ENCODE data around the gene TUBA8.
A peak's percentile ranks its signal among the peaks of the same experiment; 100 is the strongest.
"Not testable (repeated sequence)": the region's sequence is repeated elsewhere in the genome, so short reads cannot be mapped to it uniquely, and the experiment has no call there.

TUBA8 gene

DNA sequence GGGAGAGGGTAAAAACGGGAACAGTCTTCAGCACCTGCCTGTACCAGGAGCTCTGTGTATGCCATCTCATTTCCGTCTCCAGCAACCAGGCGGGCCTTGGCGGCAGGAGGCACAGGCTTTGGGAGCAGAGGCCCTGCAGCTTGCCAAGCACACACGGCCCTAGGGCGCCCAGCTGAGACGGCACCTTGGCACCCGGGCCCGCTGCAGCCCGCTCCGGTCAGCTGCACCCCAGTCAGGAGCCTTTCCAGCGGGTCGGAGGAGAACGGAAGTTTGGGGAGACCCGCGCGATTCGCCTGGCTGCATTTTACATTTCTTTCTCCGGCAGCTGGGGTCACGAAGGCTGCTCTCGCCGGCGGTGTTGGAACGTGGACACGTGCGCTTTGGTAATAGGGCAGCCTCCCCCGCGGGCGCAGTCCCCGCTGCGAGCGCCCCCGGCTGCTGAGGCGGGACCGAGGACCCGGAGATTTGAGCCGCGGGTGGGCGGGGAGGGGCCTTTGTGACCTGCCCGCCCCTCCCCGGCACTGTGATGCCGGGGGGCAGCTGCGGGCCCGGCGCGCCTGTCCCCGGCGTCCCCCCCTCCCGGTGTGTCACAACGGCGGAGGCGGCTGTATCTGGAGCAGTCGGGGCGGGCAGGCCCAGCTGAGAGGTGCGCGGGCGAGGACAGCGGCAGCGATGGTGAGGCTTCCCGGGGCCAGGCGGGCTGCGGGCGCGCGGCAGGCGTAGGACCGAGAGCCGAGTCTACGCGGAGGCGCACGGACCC lies at the start of gene TUBA8:
TSS of gene TUBA8 (plus strand) at position 616 of the 760 bp plus-strand sequence. CDS start at position 673, 57 bp downstream.
- DNase-seq (ENCODE audit: low spot score), result peak; percentile 75

DNA sequence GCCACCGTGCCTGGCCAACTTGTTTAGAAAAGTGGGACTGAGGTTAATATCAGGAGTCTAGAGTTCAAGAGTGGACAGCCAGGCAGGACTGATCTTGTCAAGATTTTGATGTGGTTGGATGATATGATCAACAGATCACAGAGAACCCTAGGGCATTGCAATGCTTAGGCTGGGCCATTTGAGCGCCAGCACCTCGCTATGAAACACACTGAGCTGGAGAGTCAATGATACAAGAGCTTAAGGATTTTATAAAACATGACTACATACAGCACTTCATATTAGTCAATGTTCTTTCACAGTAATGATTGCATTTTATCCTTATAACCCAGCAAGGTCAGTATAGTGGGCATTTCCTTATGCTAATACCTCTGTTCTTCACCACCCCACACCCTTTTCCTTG lies 48.2 kb upstream of the TUBA8 start:
- DNase-seq (ENCODE audit: low spot score), result no peak

DNA sequence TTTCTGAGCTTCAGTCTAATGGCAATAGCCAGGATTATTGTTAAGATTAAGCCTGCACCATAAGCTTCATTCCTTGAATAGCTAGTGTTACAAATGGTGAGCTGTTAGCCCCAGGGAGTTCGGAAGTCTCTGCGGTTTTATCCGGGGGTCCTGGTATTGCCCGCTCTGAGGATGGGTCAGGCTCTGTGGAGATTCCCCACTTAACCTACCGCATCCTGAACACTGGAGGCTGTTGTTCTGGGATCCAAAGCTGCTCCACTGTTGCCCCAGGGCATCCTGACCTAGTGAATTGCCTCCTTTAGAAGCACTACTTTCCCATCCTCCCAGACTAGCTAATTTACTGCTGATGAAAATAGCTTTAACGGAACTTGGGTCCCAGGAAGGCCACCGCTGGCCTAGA lies 47.3 kb upstream of the TUBA8 start:
- no peak for DNase-seq (ENCODE audit: low spot score)

DNA sequence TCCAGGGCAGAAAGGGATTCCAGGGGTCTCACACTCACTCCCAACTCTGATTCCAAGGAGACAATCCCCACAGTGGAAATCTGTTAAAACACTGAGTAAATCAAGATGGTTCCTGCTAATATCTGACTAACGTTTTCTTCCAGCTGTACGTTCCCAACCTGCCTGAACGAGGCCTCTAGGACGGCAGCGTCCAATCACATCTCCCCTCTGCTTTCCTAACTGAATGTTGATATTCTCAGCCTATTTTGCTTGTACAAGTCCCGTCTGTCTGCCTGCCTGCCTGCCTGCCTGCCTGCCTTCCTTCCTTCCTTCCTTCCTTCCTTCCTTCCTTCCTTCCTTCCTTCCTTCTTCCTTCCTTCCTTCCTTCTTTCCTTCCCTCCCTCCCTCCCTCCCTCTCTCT lies 46.9 kb upstream of the TUBA8 start:
- not testable (repeated sequence) for DNase-seq (ENCODE audit: low spot score)

DNA sequence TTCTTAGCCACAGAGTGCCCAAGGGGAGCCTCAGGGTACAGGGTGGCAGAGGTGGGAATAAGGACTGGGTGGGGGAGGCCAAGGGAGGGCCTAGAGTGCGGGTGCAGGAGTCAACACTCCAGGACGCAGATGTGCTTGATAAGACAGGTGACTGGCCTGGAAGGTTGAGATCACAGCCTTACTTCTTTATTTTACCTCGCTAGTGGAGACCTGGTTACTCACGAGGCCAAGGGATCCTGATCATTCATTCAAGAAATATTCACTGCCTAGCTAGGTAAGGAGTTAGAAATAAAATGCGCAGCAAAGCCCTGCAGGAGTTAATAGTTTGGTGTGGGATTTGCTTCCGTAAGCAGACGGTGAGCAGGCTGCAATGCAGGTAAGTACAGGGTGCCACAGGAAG lies 46.0 kb upstream of the TUBA8 start:
- DNase-seq (ENCODE audit: low spot score), result no peak

DNA sequence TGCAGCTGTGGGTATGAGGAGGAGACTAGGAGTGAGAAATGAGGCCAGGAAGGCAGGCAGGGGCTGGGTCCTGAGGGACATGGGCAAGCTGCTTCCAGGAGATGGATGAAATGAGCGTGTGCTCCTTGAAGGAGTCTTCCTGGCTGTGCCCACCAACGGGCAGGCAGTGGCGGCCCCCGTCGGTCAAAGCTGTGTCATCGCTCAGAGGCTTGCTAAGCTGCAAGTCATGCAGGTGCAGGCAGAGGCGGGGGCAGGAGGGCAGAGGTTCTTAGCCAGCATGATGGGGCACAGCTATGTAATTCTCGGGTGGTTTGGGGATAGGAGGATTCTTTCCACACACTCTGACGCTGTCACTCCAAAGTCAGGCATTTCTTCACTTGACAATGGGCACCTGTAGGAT lies 45.4 kb upstream of the TUBA8 start:
- no peak for DNase-seq (ENCODE audit: low spot score)

DNA sequence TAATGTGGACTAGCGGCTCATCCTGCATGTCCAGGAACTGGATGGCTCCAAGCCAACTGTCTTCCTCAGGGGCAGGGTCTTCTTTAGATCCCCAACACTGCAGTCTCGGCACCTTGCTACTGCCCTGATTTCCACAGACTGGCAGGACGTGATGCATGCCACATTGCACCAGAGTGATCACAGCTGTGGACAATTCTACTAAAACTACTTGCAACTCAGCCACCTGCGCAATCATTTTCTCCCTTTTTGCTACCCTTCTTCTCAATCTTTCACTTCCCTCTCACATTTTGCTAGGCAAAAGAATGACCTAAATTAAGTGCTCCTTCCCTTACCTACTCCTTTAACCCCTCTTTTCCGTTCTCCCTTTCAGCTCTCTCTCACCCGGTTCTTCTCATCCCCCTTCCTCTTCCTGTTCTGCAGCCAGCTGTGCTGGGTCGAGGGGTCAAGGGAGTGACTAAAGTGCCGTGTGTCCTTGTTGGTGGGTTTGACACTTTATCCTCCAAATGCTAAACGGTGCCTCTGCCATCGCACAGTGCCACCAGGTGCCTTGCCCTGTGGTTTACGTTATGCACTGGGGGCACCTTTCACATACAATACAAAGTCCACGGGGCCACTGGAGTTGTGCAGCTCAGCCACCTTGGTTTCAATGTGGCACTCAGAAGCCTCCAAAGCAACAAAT lies 44.3 kb upstream of the TUBA8 start:
- no peak for DNase-seq (ENCODE audit: low spot score)

DNA sequence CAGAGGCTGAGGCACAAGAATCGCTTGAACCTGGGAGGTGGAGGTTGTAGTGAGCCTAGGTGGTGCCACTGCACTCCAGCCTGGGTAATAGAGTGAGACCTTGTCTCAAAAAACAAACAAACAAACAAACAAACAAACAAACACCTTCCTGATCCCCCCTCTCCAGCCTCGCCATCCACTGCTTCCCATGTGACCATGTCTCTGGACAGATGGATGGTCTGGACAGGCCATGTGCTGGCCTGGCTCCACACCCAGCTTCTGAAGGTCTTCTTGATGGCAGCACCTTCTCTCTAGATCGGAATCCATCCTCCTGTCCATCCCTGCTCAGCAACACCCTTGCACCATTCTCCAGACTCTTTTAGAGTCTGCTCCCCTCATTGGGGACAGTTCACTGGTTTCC lies 43.5 kb upstream of the TUBA8 start:
- DNase-seq (ENCODE audit: low spot score), result no peak

DNA sequence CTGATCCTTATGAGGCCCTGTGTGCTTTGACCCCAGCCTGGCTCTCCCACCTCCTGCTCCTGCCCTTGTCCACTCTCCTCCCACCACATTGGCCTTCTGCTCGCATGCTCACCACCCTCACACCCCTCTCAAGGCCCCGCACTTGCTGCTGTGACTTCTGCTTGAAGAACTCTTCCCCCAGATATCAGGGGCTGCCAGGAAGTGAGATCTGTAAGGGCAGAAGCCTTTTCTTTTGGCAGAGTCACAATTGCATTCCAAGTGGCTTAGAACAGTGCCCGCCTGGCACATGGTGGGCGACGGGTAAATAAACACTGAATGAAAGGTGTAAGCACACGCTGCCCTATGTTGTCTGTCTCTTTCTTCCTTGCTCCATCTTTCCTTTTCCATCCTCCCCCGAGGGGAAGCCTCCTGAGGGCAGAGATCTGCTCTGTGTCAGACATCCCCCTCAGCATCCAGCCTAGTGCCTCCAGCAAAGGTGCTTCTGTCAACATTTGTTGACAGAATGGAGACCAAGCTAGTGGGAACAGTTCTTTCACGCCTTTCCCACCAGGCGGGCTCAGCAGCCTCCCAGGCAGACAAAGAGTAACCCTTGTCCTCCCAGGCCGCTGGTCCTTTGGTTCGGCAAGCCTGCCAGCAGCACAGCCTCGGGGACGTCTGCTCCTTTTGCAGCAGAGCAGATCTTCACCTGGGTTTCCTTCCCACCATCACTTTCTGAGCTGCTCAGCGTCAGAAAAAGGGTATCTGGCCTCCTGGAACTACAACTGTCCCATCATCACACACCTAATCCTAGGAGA lies 42.9 kb upstream of the TUBA8 start:
- DNase-seq (ENCODE audit: low spot score), result no peak

DNA sequence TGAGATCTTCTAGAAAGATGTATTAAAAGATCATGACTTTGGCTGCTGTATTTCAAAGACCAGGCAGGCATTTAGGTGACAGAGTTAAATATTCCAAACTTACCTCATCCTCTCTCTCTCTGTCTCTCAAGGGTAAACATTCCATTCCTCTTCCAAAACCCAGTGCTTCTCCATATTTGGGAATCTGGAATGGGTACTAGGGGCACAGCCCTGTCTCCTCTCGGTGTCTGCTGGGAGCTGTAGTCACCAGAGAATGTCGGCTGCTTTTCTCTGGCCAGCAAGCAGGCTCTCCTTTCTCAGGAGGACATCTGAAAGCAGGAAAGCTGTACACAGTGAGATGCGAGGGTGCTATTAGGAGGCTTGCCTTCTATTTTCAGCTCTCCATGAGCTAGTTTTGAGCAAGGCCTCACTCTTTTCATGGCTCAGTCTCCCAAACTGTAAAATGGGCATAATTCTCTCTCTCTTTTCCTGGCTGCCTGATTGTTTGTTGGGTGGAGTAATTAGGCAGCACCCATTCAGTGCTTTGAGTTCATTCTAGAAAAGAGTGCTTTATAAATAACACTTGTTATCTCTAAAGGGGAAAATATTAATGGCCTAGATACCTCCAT lies 42.1 kb upstream of the TUBA8 start:
- DNase-seq (ENCODE audit: low spot score), result no peak

DNA sequence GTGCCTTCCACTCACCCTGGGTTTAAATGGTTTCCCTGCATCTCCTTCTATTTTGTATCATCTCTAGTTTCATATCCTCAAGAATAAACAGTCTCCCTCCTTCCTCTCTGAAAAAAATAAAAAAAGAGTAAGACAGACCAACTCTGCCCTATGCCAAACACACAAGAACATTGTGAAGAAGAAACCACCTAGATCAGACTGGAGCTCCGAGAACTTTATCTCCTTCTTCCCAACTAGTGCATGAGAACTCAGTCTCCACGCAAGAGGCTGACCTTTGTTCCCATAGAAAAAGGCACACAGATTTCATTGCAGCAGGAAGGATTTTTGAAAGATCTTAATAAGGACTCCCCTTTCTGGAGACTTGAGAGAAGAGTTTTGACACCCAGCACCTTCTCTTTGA lies 41.6 kb upstream of the TUBA8 start:
- DNase-seq (ENCODE audit: low spot score), result no peak

DNA sequence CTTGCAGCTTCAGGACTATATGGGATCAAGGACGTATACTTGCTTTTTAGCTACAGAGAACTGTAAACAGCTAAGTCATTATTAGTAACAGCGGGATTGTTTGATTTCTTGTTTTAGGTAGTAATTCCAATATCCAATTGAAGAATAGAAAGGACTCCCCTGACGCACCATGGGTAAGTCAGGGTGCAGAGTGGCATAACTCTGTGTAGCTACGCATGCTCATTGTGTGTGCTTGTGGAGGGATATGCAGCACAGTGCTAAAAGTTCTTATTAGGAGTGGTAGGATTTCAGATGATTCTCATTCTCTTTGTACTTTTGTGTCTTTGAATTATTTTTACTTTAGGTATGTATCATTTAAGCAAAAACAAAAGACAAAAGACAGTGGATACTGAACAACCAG lies 40.6 kb upstream of the TUBA8 start:
- DNase-seq (ENCODE audit: low spot score), result no peak

DNA sequence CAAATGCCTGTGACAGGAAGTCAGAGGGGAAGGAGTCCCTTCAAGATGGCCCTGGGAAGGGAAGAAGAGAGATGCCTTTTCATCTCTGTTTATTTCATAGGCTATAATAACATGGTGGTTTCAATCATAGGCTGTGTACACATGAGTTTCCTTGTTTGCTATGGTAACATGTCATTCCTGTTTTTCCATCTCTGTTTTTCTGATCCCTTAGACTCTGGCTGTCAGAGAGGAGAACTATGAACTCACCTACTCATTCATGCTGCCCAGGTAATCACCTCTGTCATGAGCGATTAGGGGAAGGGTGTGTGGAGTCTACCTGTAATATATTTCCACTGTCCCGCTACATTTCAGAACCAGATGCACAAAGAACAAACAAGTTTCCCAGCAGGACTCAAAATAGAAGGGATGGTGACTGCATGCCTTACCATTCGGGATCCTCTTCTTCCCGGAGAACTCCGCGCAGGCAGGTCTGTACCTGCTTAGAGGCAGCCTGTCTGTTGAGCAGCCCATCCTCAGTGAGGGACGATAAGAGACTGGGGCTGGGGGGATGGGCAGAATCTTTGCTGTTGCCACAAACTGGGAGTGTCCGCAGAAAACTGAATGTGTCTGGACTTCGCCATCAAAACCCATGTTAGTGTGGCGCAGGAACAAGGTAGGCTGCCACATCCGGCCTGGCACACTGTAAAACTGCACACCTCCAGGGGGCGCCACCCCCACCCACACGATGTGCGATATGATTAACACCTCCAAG lies 39.9 kb upstream of the TUBA8 start:
- no peak for DNase-seq (ENCODE audit: low spot score)

DNA sequence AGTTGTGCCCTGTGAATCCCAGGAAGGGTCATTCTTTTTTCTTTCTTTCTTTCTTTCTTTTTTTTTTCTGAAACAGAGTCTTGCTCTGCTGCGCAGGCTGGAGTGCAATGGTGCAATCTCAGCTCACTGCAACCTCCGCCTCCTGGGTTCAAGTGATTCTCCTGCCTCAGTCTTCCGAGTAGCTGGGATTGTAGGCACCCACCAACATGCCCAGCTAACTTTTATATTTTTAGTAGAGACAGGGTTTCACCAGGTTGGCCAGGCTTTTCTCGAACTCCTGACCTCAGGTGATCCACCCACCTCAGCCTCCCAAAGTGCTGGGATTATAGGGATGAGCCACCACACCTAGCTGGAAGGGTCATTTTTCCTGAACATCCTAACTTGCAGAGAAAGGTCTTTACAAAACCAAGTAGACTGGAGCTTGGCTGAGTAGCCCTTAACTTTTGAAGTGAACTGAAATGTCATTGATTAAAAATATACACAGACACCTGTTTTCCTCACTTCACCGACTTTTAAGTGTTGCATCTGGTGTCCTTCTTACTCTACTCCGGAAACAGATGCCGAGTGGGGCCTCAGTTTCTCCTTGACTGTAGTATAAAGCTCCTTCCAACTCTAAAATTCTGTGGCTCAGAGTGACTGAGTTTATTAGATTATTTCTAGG lies 39.2 kb upstream of the TUBA8 start:
- not testable (repeated sequence) for DNase-seq (ENCODE audit: low spot score)

DNA sequence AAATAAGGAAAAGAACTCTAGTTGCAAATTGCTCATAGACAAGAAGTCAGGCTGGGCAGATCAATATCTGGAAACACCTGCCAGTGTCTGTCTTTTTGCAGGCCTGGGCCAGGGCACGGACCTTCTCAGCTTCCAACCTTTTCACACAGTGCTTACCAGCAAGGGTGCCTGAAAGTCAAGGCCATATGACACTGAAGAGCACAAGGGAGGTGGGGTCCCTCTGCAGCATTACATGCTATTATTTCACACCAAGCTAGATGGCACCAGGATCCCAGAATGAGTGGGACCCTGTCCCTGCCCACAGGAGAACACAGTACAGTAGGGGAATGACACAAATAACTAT lies 38.7 kb upstream of the TUBA8 start:
- no peak for DNase-seq (ENCODE audit: low spot score)

DNA sequence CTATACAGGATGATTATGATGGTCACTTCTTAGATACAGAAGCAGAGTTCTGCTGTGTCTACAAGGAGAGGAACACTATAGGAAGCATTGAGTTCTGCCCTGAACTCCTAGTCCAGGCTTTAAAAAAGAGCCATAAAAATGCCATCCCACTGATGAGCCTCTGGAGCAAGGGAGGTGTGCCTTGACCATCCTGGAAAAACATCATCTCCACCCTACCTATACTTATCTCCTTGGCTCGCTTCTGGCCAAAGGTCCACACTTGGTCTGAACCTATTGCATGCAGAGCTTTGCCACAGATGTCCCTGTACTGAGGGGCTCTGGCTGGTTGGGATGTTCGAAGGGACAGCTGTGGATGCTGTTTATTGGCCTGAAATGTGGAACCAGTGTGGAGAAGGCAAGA lies 37.1 kb upstream of the TUBA8 start:
- no peak for DNase-seq (ENCODE audit: low spot score)

DNA sequence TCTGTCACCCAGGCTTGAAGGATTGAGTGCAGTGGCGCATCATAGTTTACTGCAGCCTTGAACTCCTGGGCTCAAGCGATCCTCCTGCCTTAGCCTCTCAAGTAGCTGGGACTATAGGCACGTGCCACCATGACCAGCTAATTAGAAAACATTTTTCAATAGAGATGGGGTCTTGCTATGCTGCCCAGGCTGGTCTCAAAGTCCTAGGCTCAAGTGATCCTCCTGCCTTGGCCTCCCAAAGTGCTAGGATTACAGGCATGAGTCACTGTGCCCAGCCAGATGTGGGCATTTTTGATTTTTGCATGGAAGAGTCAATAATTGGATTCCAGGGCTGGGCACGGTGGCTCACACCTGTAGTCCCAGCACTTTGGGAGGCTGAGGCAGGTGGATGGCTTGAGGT lies 36.7 kb upstream of the TUBA8 start:
- not testable (repeated sequence) for DNase-seq (ENCODE audit: low spot score)

DNA sequence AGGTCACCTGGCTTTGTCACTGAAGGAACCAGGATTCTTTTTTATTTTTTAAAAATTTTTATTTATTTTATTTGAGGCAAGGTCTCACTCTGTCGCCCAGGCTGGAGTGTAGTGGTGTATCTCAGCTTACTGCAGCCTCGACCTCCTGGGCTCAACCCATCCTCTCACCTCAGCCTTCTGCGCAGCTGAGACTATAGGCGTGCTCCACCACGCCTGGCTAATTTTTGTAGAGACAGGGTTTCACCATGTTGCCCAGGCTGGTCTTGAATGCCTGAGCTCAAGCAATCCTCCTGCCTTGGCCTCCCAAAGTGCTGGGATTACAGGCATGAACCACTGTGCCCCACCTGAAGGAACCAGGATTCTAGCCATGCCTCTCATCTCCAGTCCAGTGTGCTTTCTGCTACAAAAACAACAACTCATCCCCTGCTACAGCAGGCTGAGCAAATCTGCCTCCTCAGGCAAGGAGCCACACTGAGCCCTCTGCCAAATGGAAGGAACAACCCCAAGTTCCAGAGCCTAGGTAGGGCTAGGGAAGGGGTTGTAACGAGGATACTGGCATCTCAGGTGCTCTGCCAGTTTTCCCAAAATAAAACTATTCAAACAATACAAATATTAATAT lies 35.4 kb upstream of the TUBA8 start:
- DNase-seq (ENCODE audit: low spot score), result no peak

DNA sequence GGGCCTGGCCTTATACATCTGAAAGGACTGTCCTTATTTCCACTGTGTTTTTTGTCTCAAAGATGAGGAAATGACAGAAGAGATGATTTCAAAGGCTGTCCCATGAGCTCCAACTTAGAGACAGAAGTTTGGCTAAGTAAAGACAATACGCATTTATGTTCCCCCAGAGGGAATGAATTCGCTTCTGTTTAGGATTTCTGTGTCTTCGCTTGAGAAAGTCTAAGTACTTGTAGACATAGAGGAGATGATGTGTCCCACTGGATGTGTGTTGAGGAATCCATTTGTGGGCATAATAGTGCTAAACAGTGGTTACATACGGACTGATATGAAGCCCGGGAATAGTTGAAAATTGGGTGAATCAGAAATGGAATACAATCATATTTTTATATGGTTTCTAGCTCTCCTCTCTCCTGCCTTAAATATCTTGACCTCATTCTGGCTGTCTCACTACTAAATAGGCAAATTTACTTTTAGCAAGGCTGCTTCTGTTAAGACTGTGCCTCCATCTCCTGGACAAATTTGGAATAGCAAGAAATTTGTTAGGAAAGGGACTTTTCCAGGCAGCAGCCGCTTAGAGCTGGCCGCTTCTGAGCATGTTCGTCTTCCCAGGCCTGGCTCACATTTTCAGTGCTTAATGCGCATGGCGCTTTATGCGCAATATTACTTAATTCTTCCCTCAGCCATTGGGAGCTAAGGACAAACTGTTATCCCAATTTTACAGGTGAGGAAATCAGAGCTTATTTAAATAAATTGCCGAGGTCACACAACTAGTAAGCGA lies 34.7 kb upstream of the TUBA8 start:
- no peak for DNase-seq (ENCODE audit: low spot score)

DNA sequence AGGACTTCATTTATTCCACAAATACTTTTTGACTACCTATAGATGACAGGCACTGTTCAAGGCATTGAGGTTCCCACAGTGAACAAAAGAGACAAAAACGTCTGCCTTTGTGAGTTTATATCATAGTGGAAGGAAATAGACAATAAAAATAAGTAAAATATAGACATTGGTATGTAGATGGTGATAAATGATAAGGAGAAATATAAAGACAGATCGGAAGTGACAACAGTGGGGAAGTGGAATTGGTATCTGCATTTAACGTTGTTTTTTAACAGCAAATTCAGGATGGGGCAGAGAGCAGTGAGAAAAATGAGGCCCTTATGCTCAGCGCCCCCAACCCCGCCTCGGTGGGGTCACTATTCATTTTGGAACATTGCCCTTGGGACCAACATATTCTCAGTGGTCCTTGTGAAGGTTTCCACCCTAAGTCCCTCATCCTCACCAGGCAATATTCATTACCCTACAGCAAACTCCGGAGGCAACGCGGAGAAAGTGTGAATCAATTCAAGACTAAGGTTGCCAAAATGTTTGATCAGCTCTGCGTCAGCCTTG lies 33.4 kb upstream of the TUBA8 start:
- DNase-seq (ENCODE audit: low spot score), result no peak
